ENCODE measurements around the gene RCC1.
"Not testable (repeated sequence)": the region's sequence is repeated elsewhere in the genome, so short reads cannot be mapped to it uniquely, and the experiment has no call there.

Gene RCC1

DNA sequence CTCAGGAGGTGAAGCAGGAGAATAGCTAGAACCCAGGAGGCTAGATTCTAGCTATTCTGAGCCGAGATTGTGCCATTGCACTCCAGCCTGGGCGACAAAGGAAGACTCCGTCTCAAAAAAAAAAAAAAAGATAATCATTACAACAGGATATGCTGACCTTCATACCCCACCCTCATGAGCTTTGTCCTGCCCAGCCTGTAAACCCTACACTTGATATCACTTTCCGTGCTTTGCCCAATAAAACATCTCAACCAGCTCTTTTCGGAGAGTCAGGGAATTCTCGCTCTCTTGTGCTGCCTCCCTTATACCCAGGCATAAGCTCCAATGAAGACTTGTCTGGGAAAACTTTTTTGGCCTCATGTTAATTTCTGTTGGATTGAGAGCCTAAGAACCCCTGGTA, 45.5 kb downstream of the RCC1 start:
- no peak for DNase-seq

DNA sequence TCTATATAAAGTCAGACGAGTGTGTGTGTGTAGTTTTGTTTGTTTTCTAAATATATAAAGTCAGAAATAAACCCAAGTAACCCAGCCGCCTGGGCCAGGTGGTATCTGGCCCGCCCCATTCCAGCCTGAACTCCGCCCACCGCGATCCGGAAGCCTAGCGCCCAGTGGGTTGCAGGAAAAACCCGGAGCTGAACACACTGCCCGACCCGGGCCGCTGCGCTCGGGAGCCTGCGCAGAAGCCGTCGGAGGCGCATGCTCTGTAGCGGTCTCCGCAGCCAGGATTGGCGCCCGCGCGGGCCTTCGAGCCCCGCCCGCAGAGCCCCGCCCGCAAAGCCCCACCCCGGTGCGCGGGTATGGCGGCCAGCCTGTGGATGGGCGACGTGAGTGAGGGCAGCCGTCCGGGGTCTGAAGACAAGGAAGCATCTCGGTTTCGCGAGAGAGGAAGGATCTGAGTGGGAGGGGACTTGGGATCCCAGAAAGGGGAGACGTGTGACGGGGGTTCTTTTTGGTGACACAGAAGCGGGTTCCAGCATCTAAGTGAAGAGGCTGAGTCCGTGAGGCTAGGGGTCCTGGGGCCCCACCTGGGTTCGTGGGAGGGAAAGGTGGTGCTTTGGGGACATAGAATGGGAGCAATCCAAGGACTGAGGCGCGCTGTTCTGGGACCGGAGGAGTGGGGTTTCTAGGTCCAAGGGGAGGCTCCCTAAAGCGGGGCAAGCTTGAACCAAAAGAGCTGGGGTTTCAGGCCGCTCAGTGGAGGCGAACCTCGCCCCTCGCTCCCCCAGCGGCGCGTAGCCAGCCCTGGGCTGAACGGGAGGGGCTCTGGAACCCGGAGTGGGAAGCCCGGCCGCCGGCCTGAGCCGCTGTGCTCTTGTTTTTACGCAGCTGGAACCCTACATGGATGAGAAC, 47.2 kb downstream of the RCC1 start, which contains the start of gene TRNAU1AP:
TSS of gene TRNAU1AP (plus strand) at position 328 of the 906 bp plus-strand sequence. CDS start at position 354, 26 bp downstream.
- peak; percentile 92 to 98 for DNase-seq

DNA sequence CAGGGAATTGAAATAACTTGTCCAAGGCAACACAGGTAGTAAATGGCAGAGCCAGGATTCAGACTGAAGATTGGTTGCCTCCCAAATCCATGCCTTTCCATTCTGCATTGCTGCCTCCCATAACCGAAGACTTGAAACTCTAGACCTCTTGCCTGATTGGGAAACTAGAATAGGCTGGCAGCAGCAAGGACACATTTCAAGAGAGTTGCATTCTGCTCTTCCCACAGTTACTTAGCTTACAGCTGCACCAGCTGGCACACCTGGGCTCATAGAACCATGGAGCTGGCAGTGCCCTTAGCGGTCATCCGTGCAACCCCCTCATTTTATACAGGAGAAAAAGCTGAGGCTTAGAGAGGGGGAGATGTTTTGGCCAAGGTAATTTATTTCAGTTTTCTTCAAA, 55.0 kb downstream of the RCC1 start:
- no peak for DNase-seq

DNA sequence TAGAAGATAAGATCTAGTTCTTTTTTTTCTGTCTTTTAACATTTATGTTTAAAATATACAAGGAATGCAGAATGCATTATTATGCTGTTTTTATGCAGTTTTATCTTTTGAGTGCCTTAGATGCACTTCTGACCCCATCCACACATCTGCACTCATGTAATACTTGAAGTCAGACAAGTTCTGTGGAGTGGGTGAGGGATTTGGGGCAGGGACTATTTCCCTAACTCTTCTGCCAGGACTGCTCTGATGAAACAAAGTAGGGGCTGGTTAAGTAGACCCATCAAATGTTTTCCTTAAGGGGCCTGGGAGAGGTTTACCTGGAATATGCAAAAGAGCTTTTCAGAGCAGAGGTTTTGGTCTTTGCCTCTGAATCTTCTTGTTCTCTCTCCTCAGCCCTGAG, 58.5 kb downstream of the RCC1 start:
- no peak for DNase-seq

DNA sequence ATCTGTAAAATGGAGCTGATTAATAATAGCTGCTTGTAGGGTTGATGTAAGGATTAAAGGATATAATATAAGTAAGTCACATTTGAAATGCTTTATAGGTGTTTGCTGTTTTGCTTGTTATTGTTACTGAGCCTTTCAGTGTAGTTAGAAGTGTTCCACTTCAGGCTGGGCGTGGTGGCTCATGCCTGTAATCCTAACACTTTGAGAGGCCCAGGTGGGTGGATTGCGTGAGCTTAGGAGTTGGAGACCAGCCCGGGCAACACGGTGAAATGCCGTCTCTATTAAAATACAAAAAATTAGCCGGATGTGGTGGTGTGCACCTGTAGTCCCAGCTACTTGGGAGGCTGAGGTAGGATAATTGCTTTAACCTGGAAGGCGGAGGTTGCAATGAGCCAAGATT, 59.2 kb downstream of the RCC1 start:
- no peak for DNase-seq

DNA sequence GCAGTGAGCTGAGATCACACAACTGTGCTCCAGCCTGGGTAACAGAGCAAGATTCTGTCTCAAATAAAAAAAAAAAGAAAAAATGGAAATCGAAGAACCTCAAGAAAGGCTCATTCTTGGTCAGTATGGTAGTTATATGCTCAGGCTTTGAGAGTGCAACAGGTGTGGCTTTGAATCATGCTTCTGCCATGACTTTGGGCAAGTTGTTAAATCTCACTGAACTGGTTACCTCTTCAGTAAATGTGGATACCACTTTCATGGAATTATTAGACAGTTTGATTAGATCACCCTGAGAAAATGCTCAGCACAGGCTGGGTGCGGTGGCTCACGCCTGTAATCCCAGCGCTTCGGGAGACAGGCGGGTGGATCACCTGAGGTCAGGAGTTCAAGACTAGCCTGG, 59.9 kb downstream of the RCC1 start:
- no peak for DNase-seq

DNA sequence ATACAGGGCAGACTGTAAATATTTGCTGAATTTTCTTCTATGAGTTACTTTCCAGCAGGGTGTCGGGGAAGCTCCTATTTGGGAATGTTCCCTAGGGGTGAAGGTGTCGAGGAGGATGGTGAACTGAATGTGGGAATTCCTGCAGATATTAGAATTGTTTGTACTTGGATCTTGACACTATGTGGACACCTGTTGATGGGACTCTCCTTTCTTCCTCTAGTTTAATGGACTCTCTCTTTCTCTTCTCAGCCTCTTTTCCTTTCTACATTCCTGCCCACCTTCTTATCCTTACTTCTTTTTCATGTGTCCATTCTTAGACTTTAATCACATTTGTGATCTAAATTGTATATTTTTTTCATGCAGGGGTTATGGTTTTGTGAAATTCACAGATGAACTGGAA, 61.1 kb downstream of the RCC1 start:
- DNase-seq = no peak

DNA sequence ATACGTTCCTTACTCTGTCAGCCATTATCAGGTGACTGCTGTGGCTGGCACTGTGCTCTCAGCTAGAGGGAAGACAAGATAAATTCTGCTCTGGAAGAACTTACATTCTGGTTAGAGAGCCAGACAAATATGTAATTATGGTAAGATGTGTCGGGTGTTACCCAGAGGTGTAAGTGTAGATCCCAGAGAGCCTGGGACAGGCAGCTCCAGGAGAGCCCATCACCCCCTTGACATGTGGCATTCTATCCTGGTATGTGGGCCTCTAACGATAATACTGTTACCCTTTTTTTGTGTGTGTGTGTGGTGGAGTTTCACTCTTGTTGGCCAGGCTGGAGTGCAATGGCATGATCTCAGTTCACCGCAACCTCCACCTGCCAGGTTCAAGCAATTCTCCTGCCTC, 66.1 kb downstream of the RCC1 start:
- no peak for DNase-seq

DNA sequence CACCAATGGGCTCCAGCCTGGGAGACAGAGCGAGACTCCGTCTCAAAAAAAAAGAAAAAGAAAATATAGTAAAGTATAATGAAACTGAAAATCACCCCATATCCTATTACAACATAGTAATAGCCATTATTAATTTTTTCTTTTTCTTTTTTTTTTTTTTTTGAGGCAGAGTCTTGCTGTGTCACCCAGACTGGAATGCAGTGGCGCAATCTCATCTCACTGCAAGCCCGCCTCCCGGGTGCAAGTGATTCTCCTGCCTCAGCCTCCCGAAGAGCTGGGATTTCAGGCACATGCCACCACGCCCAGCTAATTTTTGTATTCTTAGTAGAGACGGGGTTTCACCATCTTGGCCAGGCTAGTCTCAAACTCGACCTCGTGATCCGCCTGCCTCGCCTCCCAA, 67.0 kb downstream of the RCC1 start:
- DNase-seq = not testable (repeated sequence)

DNA sequence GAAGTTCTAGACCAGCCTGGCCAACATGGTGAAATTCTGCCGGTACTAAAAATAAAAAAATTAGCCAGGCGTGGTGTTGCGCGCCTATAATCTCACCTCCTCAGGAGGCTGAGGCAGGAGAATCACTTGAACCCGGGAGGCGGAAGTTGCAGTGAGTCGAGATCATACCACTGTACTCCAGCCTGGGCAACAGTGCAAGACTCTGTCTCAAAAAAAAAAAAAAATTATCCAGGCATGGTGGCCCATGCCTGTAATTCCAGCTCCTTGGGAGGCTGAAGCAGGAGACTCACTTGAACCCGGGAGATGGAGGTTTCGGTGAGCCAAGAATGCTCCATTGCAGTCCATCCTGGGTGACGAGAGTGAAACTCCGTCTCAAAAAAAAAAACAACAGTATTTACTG, 67.7 kb downstream of the RCC1 start:
- DNase-seq = no peak

DNA sequence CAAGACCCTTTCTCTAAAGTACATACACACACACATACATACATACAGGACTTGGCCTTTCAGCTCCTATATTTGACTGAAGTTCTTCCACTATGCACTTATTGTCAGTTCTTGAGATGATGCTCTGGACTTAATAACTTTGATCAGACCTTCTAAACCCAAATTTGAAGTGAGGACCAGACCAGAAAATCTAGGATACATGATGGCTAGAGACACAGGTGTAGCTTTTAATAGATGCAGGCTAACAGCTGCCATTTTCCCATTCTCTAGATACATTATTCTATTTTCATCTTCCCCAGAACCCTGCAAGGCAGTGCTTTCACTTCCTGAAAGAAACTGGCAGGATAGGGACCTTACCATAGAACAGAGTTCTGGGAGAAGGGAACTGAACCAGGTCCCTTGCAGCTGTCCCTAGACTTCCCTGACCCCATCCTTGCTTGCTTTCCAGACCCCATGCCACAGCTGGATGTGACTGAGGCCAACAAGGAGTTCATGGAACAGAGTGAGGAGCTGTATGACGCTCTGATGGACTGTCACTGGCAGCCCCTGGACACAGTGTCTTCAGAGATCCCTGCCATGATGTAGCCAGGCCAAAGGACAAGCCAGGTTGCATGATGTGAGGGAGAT, 71.3 kb downstream of the RCC1 start:
- DNase-seq = no peak

DNA sequence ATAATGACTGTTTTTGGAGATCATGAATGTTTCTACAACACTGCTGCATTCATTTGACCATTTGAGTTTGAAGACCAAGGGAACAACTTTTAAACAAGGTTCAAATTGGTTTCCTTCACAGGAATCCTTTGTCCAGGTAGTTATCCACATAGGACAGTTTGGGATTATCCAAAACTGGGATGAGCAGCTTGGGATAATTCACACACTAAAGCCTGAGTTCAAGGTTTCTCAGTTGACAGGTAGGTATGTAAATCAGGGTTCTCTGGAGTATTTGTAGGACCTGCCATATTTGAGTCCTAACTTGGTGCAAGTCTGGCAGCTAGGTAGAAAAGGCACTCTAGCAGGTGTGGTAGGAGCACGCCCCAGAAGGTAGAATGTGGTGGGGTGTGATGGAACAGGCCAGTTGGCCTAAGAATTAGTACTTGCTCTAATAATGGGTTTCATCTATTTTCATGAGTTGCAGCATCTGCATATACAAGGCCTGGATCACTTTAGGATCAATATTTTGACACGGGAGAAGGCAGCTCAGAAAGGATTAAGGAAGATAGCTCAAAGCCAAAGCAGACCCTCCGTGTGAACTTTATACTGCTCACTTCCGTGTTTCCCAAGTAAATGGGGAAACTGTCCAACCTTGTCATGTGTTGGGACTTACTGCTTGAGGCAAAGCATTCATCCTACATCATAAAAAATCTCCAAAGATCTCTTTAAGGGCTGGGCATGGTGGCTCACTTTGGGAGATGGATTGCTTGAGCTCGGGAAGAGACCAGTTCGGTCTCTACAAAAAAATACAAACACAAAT, 72.1 kb downstream of the RCC1 start:
- DNase-seq = no peak

DNA sequence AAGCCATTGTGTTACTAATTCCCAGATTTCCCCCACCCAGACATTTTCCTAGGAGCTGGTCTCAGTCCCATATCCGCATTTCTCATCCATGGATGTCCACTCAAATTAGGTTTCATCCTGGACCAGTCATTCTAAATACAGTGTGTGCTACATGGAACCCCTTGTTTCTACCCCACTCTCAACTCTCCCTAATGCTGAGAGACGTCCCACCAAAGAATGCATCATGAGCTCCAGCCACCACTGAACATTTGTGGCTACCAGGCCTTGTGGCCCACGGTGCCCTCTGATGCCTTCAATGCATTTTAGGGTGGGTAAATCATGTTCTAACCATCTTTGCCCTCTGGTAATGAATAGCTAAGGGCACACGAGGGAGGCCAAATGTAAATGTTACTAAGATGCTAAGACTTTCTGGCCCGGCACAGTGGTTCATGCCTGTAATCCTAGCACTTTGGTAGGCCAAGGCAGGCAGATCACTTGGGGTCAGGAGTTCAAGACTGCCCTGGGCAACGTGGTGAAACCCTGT, 72.9 kb downstream of the RCC1 start:
- no peak for DNase-seq

DNA sequence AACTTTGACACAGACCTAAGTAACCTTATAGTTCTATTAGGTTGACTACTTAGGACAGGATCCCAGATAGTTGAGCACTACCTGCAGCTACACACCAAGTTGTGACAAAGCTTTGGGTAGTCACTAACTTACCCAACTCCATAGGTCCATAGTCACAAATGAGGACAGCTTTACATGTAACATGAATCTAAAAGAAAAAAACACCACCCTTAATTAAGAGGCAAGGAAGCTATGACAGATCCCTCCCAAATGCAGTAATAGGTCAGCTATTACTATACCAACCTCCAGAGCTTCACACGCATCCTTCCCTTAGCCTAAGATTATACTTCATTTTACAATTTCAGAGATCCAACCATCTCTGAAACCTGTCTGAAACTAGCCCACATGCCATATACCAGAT, 73.6 kb downstream of the RCC1 start:
- no peak for DNase-seq

DNA sequence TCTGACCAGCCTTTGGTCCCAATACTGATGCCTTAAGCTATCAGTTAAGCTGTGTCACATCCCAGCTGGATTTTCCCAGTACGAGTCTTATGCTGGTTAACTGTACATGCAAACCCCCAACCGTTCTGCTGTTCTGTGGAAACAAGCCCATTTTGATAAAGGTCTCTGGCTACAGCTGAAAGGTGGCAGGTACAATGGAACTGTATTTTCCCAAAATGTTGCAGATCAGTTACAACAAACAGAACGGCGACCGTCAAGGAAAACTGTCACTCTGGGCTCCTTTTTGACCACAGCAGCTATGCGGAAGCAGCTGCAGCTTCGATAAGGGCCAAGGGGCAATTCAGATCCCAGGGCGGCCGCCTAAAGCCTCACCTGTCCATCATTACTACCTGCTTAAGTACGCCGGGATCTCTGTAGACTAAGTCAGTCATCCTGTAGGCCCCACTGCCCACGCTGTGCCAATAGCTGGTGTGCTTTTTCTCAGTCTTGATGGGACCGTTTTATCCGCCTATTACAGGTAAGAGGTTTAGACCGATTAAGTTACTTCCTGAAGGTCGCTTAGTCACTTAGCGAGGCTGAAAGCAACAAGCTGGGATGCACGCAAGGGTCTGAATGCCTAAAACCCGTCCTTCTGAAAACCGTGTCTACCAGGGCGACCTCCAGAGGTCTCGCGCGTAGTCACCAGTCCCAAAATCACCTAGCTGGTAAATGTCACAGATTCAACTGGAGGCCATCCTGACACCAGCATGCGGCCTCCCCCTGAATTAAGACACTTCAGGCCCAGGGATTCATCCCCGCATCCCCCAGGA, 75.1 kb downstream of the RCC1 start:
- peak in 1 of 2 experiments; percentile 54 for DNase-seq

DNA sequence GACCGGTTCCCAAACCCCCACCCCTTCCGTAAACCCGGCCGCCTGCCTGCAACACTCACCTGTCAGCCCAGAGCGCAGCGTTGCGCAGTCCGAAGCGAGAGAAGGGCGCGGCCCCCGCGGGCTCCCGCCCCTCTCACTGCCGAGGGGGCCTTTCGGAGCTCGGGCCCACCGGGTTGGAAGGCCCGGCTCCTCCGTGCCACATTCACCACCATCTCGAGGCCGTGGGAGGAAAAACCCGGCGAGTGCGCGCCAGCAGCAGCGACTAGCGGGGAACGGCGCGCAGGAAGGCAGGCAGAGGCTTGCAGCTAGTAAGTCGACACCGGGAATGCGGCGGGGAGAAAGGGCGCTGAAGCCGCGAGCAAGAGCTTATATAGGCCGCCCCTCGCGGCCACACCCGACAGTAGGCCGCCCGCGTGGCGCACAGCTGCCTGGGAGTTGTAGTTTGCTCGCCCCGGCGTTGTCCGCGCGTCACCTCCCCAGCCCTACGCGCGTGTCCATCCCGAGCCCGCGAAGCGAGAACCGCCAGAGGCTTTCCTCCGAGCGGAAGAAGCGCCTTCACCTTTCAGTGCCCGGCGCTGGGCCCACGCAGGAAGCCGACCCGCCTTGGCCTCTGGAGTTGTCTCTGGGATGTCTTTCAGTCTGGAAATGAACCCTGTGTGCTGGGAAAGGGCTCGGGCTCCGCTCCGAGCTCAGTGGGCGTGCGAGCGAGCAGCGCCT, 75.8 kb downstream of the RCC1 start:
- DNase-seq = peak; percentile 90 to 98

DNA sequence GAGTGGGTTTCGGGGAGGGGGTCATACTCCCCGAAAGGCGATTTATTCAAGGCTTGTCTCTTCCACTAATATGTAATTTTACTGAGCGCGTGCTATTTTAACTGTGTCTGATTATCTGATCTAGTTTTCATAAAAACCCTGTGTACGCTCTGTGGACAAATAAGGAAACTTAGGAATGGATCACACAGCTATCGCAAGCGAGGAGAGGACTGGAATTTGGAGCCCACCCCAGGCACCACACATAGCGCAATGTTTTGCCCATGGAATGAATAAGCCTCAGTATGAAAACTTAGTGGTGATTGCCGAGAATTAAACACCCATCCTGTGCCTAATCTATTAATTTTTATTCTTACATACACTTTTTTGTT, 76.4 kb downstream of the RCC1 start:
- peak in 1 of 2 experiments; percentile 33 for DNase-seq

DNA sequence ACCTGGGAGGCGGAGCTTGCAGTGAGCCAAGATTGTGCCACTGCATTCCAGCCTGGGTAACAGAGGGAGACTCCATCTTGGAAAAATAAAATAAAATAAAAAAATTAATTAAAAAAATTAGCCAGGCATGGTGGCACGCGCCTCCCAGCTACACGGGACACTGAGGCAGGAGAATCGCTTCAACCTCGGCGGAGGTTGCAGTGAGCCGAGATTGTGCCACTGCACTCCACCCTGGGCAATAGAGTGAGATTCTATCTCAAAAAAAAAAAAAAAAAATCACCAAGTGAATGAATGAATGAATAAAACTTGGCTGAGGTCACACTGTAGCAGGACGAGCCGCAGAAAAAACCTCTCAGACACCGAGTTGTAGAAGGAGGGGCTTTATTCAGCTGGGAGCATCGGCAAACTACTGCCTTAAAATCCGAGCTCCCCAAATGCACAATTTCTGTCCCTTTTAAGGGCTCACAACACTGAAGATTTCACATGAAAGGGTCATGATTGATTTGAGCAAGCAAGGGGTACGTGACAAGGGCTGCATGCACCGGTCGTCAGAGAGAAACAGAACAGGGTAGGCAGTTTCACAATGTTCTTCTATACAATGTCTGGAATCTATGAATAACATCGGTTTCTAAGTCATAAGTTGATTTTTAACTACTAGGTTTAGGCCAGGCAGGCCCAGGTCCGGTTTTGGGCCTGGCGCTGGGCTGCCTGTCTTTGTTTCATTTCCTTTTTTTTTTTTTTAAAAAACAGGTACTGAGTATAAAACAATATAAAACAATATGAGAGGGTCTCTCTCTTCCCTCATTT, 80.9 kb downstream of the RCC1 start:
- not testable (repeated sequence) for DNase-seq
